Measurements from ENCODE around the gene CDX1.

CDX1 gene

DNA sequence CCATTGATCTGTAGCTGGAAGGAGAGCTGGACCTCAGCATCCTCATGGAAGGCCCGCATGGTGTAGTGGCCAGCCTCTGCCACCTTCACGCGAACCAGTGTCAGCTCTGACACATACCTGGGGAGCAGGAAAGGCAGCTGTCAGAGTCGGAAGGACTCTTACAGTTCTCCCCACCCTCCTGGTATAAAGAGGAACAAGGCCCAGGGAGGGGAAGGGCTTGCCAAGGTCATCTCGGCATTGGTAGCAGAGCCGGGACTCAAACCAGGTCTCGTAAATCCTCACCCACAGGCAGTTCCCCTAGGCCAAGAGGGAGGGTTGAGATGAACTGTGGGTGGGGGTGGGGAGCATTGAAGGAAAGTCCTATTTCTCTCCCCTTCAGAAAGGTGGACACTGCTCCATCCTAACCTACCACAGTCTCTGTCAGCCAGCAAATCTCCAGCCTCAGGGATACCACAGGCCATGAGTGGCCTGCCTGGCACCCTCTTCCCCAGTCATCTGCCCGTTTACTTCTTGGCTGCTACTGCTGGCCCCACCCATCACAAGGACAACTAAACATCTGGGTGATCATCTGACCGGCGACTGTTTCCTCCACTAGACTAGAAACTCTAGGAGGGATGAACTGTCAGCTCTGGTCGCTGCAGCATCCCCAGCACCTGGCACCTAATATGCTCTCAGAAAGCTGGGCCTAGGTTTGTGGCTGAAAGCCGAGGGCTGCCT lies 34.4 kb upstream of the CDX1 start:
- no peak for DNase-seq

DNA sequence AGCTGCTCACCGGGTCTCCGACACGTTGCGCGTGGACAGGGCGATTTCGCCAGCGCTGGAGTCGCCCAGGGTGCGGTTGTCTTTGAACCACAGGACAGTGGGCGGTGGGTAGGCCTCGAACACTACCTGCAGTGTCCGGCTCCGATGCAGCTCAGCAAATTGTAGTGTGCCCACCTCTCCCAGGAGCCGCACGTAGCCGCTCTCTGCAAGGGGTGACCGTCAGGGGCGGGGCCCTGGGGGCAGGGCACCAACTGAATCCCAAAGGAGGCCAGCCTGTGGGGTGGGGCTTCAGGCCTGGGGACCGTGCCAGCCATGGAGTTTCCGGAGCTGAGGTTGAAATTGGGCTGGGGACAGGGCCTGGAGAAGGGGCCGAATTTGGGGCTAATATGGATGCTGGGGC lies 33.8 kb upstream of the CDX1 start:
- DNase-seq: no peak

DNA sequence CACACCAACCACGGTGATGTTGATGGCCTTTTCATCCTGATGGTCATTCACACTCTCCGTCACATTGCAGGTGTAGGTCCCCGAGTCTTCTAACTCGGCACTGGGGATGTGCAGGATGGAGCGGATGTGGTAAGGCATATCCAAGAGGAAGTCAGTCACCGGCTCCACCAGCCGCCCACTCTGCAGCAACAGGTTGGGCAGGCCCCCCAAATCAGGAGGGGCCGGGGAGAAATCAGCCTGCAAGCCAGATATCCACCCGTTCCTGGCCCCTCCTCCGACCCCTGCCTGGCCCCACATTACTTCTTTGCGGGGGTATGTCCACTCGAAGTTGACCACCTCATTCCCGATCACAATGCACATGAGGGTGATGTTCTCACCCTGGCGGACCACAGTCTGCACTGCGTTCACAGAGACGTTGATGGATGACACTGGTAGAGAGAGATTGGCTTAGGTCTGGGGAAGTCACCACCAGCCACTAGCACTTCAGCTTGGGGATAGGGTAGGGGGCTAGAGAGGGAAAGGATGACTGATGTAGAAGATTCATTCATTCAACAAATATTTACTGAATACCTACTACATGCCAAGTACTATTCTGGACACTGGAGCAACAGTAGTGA lies 32.9 kb upstream of the CDX1 start:
- DNase-seq: no peak

DNA sequence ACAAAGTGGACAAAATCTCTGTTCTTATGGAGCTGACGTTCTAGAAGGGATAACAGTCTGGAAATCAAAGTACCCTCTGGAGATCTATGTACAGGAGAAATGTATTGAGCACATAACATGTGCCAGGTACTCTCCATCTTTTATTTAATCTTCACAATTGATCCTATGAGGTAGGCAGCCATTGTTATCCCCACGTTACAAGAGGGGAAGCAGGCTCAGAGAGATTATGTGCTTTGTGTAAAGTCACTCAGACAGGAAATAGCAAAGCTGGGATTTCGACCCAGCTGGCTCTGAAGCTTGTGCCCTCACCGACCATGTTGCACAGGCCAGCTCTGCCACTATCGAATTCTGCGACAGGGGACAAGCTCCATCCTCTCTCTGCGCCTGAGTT lies 32.4 kb upstream of the CDX1 start:
- DNase-seq: no peak

DNA sequence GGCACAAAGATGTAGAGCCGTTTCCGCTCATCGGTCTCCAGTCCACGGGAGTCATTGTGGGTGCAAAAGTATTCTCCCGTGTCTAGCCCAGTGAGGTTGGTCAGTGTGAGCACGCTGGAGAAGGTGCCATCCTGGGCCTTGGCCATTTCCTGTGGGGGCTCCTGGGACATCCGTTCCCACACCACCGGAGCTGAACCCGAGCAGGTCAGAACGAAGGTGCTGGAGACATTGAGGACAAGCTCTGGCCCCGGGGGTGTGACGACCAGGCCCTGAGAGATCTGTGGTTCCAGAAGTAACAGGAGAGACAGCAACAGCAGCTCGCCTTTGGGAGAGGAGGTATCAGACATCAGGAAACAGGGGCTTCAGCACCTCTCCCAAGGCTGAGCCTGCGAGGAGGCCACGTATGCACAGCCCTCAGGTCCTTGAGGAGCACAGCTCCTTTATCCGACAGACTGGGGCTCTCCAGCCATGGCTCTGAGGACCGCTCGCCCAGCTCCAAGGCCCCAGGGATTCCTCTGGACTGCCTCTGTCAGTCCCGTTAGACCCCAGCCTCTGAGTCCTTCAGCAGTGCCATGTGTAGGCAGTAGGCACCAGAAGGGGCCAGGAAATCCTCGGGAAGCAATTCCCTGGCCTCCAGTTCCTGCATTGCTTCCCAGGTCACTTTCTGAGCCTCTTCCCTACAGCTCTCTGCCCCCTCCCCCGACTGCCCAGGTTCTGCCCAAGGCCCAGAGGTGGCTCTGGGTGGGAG lies 30.8 kb upstream of the CDX1 start:
- no peak for DNase-seq

DNA sequence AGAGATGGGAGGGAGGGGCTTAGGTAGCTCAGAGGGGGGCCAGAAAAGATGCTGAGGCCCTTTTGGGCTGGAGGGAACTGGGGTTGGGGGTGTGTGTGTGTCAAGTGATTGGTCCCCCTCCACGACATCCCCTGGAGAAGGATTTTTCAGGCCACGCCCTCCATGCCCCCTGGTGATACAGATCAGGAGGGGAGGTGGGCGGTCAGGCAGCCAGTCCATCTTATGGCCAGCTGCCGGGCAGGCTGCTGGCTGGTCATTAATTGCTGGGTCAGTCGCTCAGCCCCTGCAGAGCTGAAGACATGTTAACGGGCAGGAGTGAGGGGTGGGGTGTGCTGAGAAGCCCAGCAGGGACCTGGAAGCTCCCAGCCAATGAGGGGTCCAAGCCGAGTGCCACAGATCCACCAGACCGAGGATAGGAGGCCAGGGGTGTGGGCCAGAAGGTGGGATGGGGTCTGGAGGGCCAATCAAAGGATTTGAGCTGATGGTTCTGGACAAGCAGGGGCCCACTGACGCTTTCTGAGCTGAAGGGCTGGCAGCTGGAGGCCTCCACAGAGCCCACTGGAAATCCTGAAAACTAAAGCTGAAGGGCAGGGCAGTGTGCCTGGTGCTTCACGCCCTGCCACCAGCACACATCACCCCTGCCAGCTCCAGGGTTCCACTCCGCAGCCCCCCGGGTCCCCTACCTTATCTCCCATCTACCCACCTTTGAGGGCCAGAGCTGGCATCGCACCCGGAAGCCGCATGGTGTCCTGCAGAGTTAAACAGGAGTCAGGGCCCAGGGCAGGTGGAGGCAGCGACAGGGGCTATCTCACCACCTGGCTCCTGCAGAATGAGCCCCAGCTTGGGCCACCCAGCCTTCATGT lies 30.0 kb upstream of the CDX1 start:
- no peak for DNase-seq

DNA sequence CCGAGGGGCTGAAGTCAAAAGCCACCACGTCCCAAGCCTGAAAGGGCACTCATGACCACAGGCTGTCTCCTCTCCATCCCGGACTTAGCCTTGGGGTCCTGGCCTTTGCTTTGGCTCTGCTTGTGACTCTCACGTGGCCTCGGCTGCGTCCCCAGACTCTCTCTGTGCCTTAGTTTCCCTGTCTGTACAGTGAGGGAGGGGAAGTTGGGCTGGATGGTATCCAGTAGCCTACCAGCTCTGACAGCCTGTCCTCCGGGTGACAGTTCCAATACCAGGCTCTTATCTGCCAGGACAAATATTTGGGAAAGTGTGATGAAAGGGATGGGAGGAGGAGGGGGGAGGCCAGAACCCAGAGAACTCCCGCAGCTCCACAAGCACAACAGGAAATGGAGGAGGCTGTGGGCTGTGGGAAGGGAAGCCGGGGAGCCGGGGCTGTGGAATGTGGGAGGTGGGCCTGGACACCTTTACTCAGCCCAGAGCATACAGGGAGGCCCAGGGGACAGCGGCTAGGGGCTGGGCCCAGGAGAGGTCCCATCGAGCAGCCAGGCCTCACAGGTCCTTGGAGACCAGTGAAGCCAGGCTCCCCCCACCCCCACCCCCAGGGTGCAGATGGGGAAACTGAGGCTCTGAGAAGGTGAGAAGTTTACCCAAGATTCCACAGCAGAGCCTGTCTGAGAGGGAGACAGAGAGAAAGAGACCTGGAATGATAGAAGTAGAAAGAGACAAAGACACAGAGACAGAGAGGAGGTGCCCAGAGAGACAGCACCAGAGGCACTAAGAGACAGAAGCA lies 29.2 kb upstream of the CDX1 start:
- no peak for DNase-seq

DNA sequence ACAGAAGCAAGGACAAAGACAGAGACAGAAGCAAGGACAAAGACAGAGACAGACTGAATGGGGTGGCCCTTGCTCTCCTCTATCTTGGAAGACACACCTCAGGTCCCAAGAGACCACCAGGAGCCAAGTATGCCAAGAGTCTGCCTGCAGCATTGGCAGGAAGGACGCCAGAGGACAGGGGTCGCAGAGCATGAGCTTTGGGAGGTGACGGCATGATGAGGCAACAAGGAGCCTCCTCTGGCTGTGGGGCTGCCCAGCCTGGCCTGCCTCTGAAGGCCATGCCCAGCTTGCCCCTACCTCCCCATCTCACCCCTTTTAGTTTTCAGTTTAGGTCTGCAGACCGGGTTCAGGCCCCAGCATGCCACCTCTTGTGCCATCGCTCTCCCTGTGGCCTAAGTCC lies 28.6 kb upstream of the CDX1 start:
- DNase-seq: no peak

DNA sequence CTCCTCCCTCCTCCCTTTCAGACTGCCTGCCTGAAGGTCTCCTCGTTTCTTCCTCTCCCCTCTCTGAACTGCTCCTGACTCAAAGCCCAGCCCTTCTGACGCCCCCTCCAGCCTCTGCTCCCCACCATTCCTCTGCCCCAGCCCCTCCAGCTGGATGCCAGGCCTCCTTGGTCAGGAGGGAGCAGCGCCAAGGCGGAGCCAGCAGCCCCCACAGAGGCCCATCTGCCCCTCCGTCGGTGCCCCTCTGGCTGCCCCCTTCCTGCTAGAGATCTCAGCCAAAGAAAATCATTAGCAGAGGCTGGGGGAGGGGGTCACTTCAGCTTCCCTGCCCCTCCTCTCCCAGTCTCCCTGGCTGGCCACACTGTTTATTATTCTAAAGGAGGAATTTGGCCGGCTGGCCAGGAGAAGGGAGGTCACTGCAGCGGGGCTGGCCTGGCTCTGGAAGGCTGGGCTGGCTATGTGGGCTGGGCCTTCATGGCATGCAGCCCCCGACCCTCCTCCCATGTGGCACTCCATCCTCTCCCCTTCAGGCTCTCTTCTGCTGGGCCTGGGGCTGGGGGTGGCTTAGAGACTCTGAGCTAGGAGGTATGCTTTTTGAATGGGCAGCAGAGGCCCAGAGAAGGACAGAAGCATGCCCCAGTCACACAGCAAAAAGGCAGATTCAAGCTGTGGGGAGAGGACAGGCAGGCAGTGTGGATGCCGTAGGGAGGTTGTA lies 27.9 kb upstream of the CDX1 start:
- DNase-seq: peak; percentile 80

DNA sequence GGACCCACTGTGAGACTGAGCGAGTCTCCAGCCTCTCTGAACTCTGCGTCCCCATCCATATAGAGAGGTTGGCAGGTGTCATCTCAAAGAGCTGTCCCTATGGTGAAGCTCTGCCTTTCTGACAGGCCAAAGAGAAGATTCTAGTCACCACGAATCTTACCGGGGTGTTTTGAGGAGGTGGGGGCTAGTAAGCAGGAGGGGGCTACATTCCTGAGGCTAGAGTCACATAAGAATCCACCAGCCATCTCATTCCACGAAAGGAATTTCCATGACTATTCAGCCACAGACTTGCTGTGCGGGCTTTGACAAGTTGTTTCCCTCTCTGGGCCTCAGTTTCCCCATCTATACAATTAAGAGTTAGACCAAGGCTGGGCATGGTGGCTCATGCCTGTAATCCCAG lies 27.2 kb upstream of the CDX1 start:
- DNase-seq: no peak

DNA sequence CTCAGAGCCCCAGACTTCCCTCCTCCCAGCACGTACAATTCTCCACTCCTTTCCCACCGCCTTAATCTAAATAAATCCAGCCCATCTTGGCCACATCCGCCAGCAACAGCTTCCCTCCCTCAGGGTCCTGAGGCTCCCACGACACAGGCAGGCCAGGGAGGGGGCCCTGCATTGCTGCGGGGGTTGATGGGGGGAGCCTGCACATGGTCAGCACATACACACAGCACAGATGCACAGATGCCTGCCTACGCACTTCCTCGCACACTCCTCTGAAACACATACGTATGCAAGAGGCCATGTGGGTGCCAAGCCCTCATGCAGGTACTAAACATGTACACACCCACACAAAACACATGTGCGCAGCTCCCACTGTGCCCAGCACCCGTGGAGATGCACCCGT lies 25.7 kb upstream of the CDX1 start:
- DNase-seq: no peak

DNA sequence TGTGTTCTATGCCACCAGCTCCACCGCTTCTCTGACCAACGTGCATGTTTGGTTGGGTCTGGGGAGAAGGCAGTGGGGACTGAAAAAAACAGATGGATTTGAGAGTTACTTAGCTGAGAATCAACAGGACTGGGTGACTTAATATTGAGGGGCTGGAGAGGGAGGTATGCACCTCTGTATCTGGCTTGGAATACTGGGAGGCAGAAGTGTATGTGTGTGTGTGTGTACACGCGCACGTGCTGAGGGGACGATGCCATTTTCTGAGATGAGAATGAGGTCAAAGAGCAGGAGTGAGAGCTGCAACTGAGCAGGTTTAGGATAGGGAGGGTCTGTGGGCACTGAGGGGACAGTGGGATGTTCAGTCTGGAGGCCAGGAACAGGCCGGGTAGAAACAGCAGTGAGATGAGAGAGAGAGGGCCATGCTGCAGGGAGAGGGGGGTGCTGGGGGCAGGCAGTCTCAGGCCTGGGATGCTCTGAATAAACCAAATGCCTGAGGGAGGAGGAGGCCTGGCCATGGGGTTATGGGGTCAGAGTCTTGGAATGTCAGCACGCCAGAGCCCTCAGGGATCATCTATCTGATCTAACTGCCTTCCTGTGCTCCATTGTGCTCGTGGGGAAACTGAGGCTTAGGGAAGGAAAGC lies 24.9 kb upstream of the CDX1 start:
- no peak for DNase-seq

DNA sequence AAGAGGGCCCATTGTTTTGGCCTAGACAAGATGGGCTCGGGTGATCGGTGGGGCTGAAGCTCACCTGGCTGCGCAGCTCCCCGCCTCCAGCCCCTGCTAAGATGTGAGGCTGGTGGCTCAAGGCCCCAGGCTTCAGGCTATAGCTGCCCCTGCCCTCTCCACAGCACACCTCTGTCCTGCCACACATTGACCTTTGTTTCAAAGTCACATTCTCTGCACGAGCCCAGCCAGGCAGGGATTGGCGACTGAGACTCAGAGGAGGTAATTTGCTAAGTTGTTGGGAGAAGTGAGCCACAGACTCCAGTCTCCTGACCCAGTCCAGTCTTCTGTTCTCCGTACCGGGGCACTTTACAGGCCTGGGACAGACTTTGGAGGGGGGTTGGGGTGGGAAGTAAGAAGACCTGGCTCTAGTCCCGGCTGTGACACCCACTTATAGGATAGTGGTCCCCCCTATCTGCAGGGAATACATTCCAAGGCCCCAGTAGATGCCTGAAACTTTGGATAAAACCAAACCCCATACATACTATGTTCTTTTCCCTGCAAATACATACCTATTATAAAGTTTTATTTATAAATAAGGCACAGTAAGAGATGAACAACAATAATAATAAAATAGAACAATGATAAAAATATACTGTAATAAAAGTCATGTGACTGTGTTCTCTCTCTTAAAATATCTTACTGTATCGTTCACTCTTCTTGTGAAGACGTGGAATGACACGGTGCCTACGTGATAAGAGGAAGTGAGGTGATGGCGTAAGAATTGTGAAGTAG lies 24.2 kb upstream of the CDX1 start:
- no peak for DNase-seq

DNA sequence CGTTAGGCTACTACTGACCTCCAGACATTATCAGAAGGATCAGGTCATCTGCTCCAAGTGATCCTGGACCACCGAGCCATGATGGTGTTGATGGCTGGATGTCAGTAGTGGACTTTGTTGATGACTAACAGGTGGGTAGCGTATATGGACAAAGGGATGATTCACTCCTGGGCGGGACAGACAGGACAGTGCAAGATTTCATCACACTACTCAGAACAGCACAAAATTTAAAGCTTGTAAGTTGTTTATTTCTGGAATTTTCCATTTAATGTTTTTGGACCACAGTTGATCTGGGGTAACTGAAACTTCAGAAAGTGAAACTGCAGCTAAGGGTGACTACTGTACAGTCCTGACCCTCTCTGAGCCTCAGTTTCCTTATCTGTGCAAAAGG lies 23.6 kb upstream of the CDX1 start:
- DNase-seq: no peak

DNA sequence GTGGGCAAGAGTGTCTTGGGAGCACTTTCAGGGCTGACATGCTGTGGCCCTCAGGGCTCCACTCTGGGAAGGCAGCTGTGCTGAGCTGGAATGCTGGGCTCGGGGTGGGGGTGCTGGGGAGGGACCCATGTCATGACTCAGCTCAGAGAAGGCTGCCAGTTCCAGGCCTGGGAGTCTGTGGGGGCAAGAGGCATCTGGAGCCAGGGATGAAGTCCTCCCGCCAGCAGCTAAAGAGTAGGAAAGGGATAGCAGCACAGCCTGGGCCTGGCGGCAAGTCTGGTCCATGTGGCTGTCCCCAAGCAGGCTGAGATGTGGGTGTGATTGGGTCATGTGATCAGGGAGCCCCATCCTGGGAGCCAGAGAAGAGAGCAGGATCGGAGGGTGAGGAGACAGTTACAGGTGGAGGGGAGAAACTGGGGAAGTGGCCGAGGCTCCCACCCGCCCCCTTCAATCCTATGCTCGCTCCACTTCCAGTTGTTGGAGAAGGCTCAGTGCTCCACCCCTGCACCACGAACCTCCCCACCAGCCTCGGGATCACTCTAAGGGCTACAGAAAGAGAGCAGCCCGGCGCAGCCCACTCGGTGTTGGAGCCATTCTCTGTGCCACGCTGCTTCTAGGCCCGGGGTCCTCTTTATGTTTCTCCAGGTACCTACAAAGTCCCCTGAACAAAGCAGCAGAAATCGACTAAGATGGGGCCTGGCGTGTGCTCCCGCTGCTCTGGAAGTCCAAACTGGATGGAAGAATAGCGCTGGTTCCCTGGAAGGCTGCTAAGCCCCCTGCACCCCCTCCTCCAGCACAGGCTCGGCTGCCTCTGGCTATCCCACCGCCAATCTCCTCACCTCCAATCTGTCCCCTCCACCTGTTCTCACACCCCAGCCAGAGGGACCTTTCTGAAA lies 23.0 kb upstream of the CDX1 start:
- peak; percentile 72 for DNase-seq

DNA sequence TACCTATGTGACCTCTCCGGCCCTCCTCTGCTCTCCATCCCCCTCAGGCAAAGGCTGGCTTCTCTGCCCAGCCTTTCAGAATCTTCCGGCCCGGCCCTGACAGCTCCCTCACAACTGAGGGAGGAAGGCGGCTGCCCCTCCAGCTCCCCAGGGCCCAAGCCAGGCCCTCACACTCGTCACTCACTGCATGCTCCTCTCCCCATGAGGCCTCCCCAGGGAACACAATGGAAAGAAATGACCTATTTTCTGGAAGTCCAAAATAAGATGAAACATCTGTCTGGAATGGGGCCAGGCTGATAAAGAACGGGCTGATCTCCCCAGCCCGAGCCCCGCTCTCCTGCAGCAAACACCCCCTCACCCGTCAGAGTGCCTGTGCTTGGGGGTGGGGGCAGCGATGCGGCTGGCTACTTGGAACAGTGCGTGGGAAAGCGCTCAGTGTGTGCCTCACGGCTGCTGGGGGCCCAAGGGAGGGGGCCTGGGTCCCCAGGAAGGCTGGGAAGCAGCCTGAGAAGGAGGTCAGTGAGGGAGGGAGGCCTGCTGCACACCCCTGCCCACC lies 22.3 kb upstream of the CDX1 start:
- no peak for DNase-seq

DNA sequence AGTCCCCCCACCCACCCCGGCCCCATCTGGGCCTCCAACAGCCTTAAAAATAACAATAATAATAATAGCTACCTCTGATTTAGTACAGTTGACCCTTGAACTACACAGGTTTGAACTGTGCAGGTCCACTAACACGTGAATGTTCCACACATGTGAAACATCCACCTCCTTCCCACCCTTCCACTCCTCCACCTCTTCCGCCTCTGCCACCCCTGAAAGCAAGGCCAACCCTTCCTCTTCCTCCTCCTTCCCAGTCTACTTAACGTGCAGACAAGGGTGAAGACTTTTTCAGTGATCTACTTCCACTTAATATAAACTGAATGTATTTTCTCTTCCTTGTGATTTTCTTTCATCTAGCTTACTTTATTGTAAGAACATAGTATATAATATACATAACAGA lies 21.7 kb upstream of the CDX1 start:
- DNase-seq: no peak

DNA sequence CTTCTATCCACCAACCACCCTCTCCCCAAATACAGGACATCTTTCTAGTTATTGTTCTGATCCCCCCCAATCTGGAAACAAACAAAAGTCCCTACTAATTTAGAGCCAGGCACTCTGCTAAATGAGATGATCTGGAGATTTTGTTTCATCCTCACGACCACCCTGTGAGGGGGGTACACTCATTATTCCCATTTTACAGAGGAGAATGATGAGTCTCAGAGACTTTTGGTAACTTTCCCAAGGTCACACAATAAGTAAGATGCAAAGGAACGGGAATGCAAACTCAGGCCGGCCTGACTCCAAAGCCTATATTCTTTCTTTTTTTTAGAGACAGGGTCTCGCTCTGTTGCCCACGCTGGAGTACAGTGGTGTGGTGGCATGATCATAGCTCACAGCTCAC lies 20.3 kb upstream of the CDX1 start:
- no peak for DNase-seq
